ENCODE results near the gene FGF16. TPM values are rescaled to one million over a fixed set of nuclear protein-coding genes. Genes with fewer than 3 reads are reported as not detected.
"Not testable (repeated sequence)": the region's sequence is repeated elsewhere in the genome, so short reads cannot be mapped to it uniquely, and the experiment has no call there.

Gene FGF16
- total RNA-seq, 1 donor from 2014 or later, result not detected

- Histone ChIP-seq H3K4me3 (no peak overlapping the region), H3K4me1 (peaks cover 5% of the 10 kb centered on the region), H3K27ac (no peak overlapping the region), H3K36me3 (no peaks in the 10 kb centered on the region), H3K9me3 (no peaks in the 10 kb centered on the region), H3K27me3 (no peaks in the 10 kb centered on the region)
- intact Hi-C loops (cut with DNase I), result loop anchor here (10.0 kb wide), 1 partner anchor 954 kb away; no protein-coding TSS in a partner anchor
- DNase-seq (ENCODE audit: extremely low spot score in 2 of 2), result no peak
- TF ChIP-seq POLR2AphosphoS5 (IDR thresholded peaks at IDR 0.05; ENCODE audit: insufficient read depth in 1 of 2, low read depth in 1 of 2), result no peak
Measured at GRCh38 chrX:77450996-77451395, 3.8 kb downstream of the FGF16 start.

- H3K9me3 ChIP-seq, result no peaks in the 10 kb centered on the region
- H3K27me3 ChIP-seq, result no peaks in the 10 kb centered on the region
- DNase-seq (ENCODE audit: extremely low spot score in 2 of 2), result no peak
- no peaks in the 10 kb centered on the region for H3K4me1 ChIP-seq
- no peak overlapping the region for H3K4me3 ChIP-seq
- H3K27ac ChIP-seq, result no peak overlapping the region
- TF ChIP-seq POLR2AphosphoS5 (IDR thresholded peaks at IDR 0.05; ENCODE audit: insufficient read depth in 1 of 2, low read depth in 1 of 2) (no peak), CTCF (IDR thresholded peaks at IDR 0.05) (no peak), POLR2A (IDR thresholded peaks at IDR 0.05) (no peak)
- no peaks in the 10 kb centered on the region for H3K36me3 ChIP-seq
- intact Hi-C loops (cut with DNase I), result loop anchor here (10.0 kb wide), 1 partner anchor 952 kb away; no protein-coding TSS in a partner anchor
Measured at GRCh38 chrX:77453190-77453589, 6.0 kb downstream of the FGF16 start.

GRCh38 chrX:77455437-77455836 is 8.2 kb downstream of the FGF16 start:
- TF ChIP-seq POLR2A (IDR thresholded peaks at IDR 0.05) (no peak), CTCF (IDR thresholded peaks at IDR 0.05) (no peak), POLR2AphosphoS5 (IDR thresholded peaks at IDR 0.05; ENCODE audit: insufficient read depth in 1 of 2, low read depth in 1 of 2) (no peak)
- H3K27ac ChIP-seq, result no peak overlapping the region
- intact Hi-C loops (cut with DNase I), result loop anchor here (10.0 kb wide), 1 partner anchor 949 kb away; no protein-coding TSS in a partner anchor
- DNase-seq (ENCODE audit: extremely low spot score in 2 of 2), result no peak
- H3K4me1 ChIP-seq, result no peaks in the 10 kb centered on the region
- H3K36me3 ChIP-seq, result no peaks in the 10 kb centered on the region
- no peaks in the 10 kb centered on the region for H3K27me3 ChIP-seq
- H3K9me3 ChIP-seq, result no peaks in the 10 kb centered on the region
- H3K4me3 ChIP-seq, result no peak overlapping the region

- Histone ChIP-seq H3K9me3 (no peaks in the 10 kb centered on the region), H3K4me3 (no peak overlapping the region), H3K27ac (no peak overlapping the region), H3K27me3 (no peaks in the 10 kb centered on the region), H3K36me3 (no peaks in the 10 kb centered on the region), H3K4me1 (no peaks in the 10 kb centered on the region)
- intact Hi-C loops (cut with DNase I), result no loop called here
- TF ChIP-seq POLR2A (IDR thresholded peaks at IDR 0.05), result no peak
- TF ChIP-seq POLR2AphosphoS5 (IDR thresholded peaks at IDR 0.05; ENCODE audit: insufficient read depth in 1 of 2, low read depth in 1 of 2), result no peak
- no peak for TF ChIP-seq CTCF (IDR thresholded peaks at IDR 0.05)
- DNase-seq (ENCODE audit: extremely low spot score in 2 of 2), result no peak
Measured at GRCh38 chrX:77484045-77484444, 36.9 kb downstream of the FGF16 start.

GRCh38 chrX:77493677-77494553 is 46.7 kb downstream of the FGF16 start:
- Histone ChIP-seq H3K4me3 (no peak overlapping the region), H3K27me3 (no peaks in the 10 kb centered on the region), H3K9me3 (no peaks in the 10 kb centered on the region), H3K36me3 (no peaks in the 10 kb centered on the region), H3K4me1 (no peaks in the 10 kb centered on the region), H3K27ac (no peak overlapping the region)
- TF ChIP-seq POLR2A (IDR thresholded peaks at IDR 0.05) (no peak), CTCF (IDR thresholded peaks at IDR 0.05) (no peak), POLR2AphosphoS5 (IDR thresholded peaks at IDR 0.05; ENCODE audit: insufficient read depth in 1 of 2, low read depth in 1 of 2) (no peak)
- intact Hi-C loops (cut with DNase I), result no loop called here
- DNase-seq (ENCODE audit: extremely low spot score in 2 of 2), result no peak

GRCh38 chrX:77500164-77500563 is 53.0 kb downstream of the FGF16 start:
- intact Hi-C loops (cut with DNase I); DNase-seq (ENCODE audit: extremely low spot score in 2 of 2); H3K4me1 ChIP-seq; H3K27ac ChIP-seq; H3K9me3 ChIP-seq; H3K27me3 ChIP-seq; H3K4me3 ChIP-seq; H3K36me3 ChIP-seq: not testable (repeated sequence)

All from vagina (tissue), 2 donors.